NCI-H187 (cell line): ENCODE data around the gene EXOSC2.

ENCODE experiments used
- DNase-seq, 2 experiments: peaks; one replicate each; lab custom pipeline; 2025; lab: John Stamatoyannopoulos, UW

Gene EXOSC2

GRCh38 chr9:130738281-130738680 lies 44.7 kb downstream of the EXOSC2 start:
- no peak for DNase-seq

GRCh38 chr9:130739081-130739480 lies 45.5 kb downstream of the EXOSC2 start:
- DNase-seq, result no peak

- no peak for DNase-seq
Observed at GRCh38 chr9:130740218-130741023, 46.8 kb downstream of the EXOSC2 start.

- no peak for DNase-seq
Observed at GRCh38 chr9:130741024-130741305, 47.4 kb downstream of the EXOSC2 start.

- no peak for DNase-seq
Observed at GRCh38 chr9:130741831-130742449, 48.4 kb downstream of the EXOSC2 start.

GRCh38 chr9:130743656-130744055 lies 50.1 kb downstream of the EXOSC2 start:
- no peak for DNase-seq

GRCh38 chr9:130745210-130745800 lies 51.7 kb downstream of the EXOSC2 start:
- no peak for DNase-seq

- DNase-seq, result no peak
Observed at GRCh38 chr9:130745829-130746228, 52.2 kb downstream of the EXOSC2 start.

- no peak for DNase-seq
Observed at GRCh38 chr9:130746434-130747212, 53.0 kb downstream of the EXOSC2 start.

GRCh38 chr9:130751631-130752355 lies 58.2 kb downstream of the EXOSC2 start:
- DNase-seq, result no peak
